ENCODE results near the gene FOXR1. TPM values are rescaled to one million over a fixed set of nuclear protein-coding genes. Genes with fewer than 3 reads are reported as not detected.

The FOXR1 gene
- total RNA-seq, 2 experiments from 2014 or later: not detected

GRCh38 chr11:119029340-119030028 lies 57.9 kb downstream of the FOXR1 start:
- peak overlapping the region; percentile 82 for H3K4me3 Mint-ChIP-seq
- POLR2A ChIA-PET: interaction anchor here (1.0 to 3.0 kb wide), 6 partner anchors 10 to 86 kb away, joined by 3 to 17 read pairs (median 4); partner anchors contain the start of genes CENATAC, RPS25 and TRAPPC4
- peaks cover 11% of the 10 kb centered on the region for H3K36me3 Mint-ChIP-seq
- H3K27me3 Mint-ChIP-seq: no peaks in the 10 kb centered on the region
- H3K27ac Mint-ChIP-seq: peak overlapping the region; percentile 89
- CTCF ChIA-PET: interaction anchor here (0.8 to 2.4 kb wide), 4 partner anchors 9 to 15 kb away, joined by 3 to 8 read pairs (median 4); partner anchors contain the start of genes RPS25 and TRAPPC4
- no peaks in the 10 kb centered on the region for H3K9me3 Mint-ChIP-seq
- intact Hi-C loops (cut with micrococcal nuclease): loop anchor here (1.0 to 2.0 kb wide), 3 partner anchors 11 to 71 kb away; partner anchors contain the start of genes CENATAC, DPAGT1, RPS25 and TRAPPC4
- peaks cover 24% of the 10 kb centered on the region for H3K4me1 Mint-ChIP-seq (ENCODE audit: low read depth)
- DNase-seq: peak; percentile 72

GRCh38 chr11:119030029-119030328 lies 58.4 kb downstream of the FOXR1 start:
- H3K36me3 Mint-ChIP-seq: peaks cover 11% of the 10 kb centered on the region
- CTCF ChIA-PET: interaction anchor here (0.8 to 2.4 kb wide), 6 partner anchors 10 to 56 kb away, joined by 3 to 8 read pairs (median 4); partner anchors contain the start of genes RPS25, TRAPPC4 and VPS11
- H3K4me1 Mint-ChIP-seq (ENCODE audit: low read depth): peaks cover 21% of the 10 kb centered on the region
- no peak for DNase-seq
- POLR2A ChIA-PET: interaction anchor here (1.0 to 3.0 kb wide), 7 partner anchors 11 to 86 kb away, joined by 3 to 17 read pairs (median 5); partner anchors contain the start of genes CENATAC, RPS25 and TRAPPC4
- H3K27ac Mint-ChIP-seq: peak overlapping the region; percentile 89
- intact Hi-C loops (cut with micrococcal nuclease): loop anchor here (1.0 to 2.0 kb wide), 3 partner anchors 12 to 71 kb away; partner anchors contain the start of genes CENATAC, DPAGT1, RPS25 and TRAPPC4
- no peaks in the 10 kb centered on the region for H3K9me3 Mint-ChIP-seq
- H3K27me3 Mint-ChIP-seq: no peaks in the 10 kb centered on the region
- peak overlapping the region; percentile 82 for H3K4me3 Mint-ChIP-seq

GRCh38 chr11:119030329-119031047 lies 58.9 kb downstream of the FOXR1 start, which contains the start of gene SLC37A4:
Gene SLC37A4, minus strand, starts transcription at chr11:119030877.
- Mint-ChIP-seq H3K36me3 (peaks cover 11% of the 10 kb centered on the region), H3K4me3 (peak within 1 kb of the TSS; percentile 82), H3K27ac (peak within 1 kb of the TSS; percentile 89), H3K27me3 (no peaks in the 10 kb centered on the region), H3K9me3 (no peaks in the 10 kb centered on the region), H3K4me1 (ENCODE audit: low read depth) (peaks cover 18% of the 10 kb centered on the region)
- peak; percentile 99 for DNase-seq
- ChIA-PET CTCF (interaction anchor here (0.8 to 2.4 kb wide), 8 partner anchors 10 to 56 kb away, joined by 3 to 8 read pairs (median 4); partner anchors contain the start of genes HMBS, RPS25, TRAPPC4 and VPS11), POLR2A (interaction anchor here (0.6 to 3.0 kb wide), 8 partner anchors 11 to 85 kb away, joined by 3 to 17 read pairs (median 4); partner anchors contain the start of genes CENATAC, RPS25 and TRAPPC4)
- intact Hi-C loops (cut with micrococcal nuclease): loop anchor here (1.0 to 2.0 kb wide), 3 partner anchors 12 to 70 kb away; partner anchors contain the start of genes CENATAC, DPAGT1, RPS25 and TRAPPC4

Small RNAs within 50 kb of the gene (microRNA-seq; reads per million reads assigned to microRNA genes)
- gene MIR3656 (ENCODE audit: borderline microRNAs expressed, borderline number of aligned reads, borderline replicate concordance): not detected

Other genes with a start within 250 kb of the FOXR1 start
- gene DDX6, start 180.6 kb upstream of the FOXR1 start, total RNA-seq: 100 to 1,000 TPM; 175 to 180 TPM
- gene CXCR5, start 87.9 kb upstream of the FOXR1 start, total RNA-seq: 10 to 100 TPM; 28.0 to 28.3 TPM
- gene BCL9L, start 45.8 kb upstream of the FOXR1 start, total RNA-seq: 10 to 100 TPM; 28.2 to 31.8 TPM
- not detected for gene UPK2, start 15.5 kb upstream of the FOXR1 start, total RNA-seq
- gene CENATAC, start 26.4 kb downstream of the FOXR1 start, total RNA-seq: 10 to 100 TPM; 21.4 to 22.3 TPM
- gene RPS25, start 46.6 kb downstream of the FOXR1 start, total RNA-seq: 1,000 to 10,000 TPM; 1,852 to 1,922 TPM
- gene TRAPPC4, start 47.0 kb downstream of the FOXR1 start, total RNA-seq: 10 to 100 TPM; 86.4 to 87.8 TPM
- gene SLC37A4, start 59.1 kb downstream of the FOXR1 start, total RNA-seq: 10 to 100 TPM; 33.4 to 37.0 TPM
- 100 to 1,000 TPM; 127 to 136 TPM for gene HYOU1, start 85.4 kb downstream of the FOXR1 start, total RNA-seq
- gene VPS11, start 96.1 kb downstream of the FOXR1 start, total RNA-seq: 10 to 100 TPM; 19.2 to 21.1 TPM
- gene HMBS, start 113.1 kb downstream of the FOXR1 start, total RNA-seq: 10 to 100 TPM; 31.2 to 33.8 TPM
- gene DPAGT1, start 130.1 kb downstream of the FOXR1 start, total RNA-seq: 10 to 100 TPM; 64.4 to 66.9 TPM
- gene C2CD2L, start 135.6 kb downstream of the FOXR1 start, total RNA-seq: 10 to 100 TPM; 23.6 to 25.2 TPM
- gene HINFP, start 149.8 kb downstream of the FOXR1 start, total RNA-seq: 10 to 100 TPM; 22.3 to 24.3 TPM
- gene ABCG4, start 177.3 kb downstream of the FOXR1 start, total RNA-seq: not detected
- 10 to 100 TPM; 18.4 to 18.7 TPM for gene NLRX1, start 197.0 kb downstream of the FOXR1 start, total RNA-seq
- under 1 TPM in 1 of 2 experiments, not detected in 1; 0.36 TPM for gene NHERF4, start 213.7 kb downstream of the FOXR1 start, total RNA-seq
- 10 to 100 TPM; 30.8 to 31.2 TPM for gene CBL, start 234.6 kb downstream of the FOXR1 start, total RNA-seq